H9 (cell line): Measurements from ENCODE around the gene KMT2C. TPM values are rescaled to one million over a fixed set of nuclear protein-coding genes. Genes with fewer than 3 reads are reported as not detected.

ENCODE experiments used
- DNase-seq: peaks from one replicate; pipeline ENCODE4 v3.0.0-alpha.2; 2017
- H2AFZ ChIP-seq: one replicate; pipeline ENCODE4 v1.6.1; 2013; ENCODE audit warnings: mild to moderate bottlenecking, low read length, control low read depth, moderate library complexity
- H2AK5ac ChIP-seq: 2 replicates; pipeline ENCODE4 v1.6.1; 2013; ENCODE audit warnings: low read length, control low read depth, mixed read lengths; ENCODE audit not compliant: insufficient read length
- H2BK120ac ChIP-seq: one replicate; pipeline ENCODE4 v1.6.1; 2013; ENCODE audit warnings: low read depth, mild to moderate bottlenecking, low read length, control low read depth, inconsistent platforms; ENCODE audit not compliant: poor library complexity, severe bottlenecking
- H2BK12ac ChIP-seq: 2 replicates; pipeline ENCODE4 v1.6.1; 2013; ENCODE audit warnings: low read length, control low read depth, mixed read lengths, low read depth; ENCODE audit not compliant: insufficient read length
- H2BK15ac ChIP-seq: 2 replicates; pipeline ENCODE4 v1.6.1; 2013; ENCODE audit warnings: low read depth, low read length, control low read depth
- H2BK20ac ChIP-seq: one replicate; pipeline ENCODE4 v1.6.1; 2013; ENCODE audit warnings: low read depth, mild to moderate bottlenecking, low read length, control low read depth, inconsistent platforms; ENCODE audit not compliant: poor library complexity, severe bottlenecking
- H2BK5ac ChIP-seq: 2 replicates; pipeline ENCODE4 v1.6.1; 2013; ENCODE audit warnings: low read length, control low read depth, mixed read lengths; ENCODE audit not compliant: insufficient read length
- H3K14ac ChIP-seq: 2 replicates; pipeline ENCODE4 v1.6.1; 2013; ENCODE audit warnings: low read length, control low read depth; ENCODE audit not compliant: insufficient read depth
- H3K18ac ChIP-seq: 2 replicates; pipeline ENCODE4 v1.6.1; 2013; ENCODE audit warnings: low read depth, mild to moderate bottlenecking, mixed read lengths, low read length, control low read depth; ENCODE audit not compliant: insufficient read length
- H3K23ac ChIP-seq: 2 replicates; pipeline ENCODE4 v1.6.1; 2013; ENCODE audit warnings: low read length, control low read depth, mixed read lengths, low read depth; ENCODE audit not compliant: insufficient read length
- H3K23me2 ChIP-seq: 2 replicates; pipeline ENCODE4 v1.6.1; 2013; ENCODE audit warnings: low read depth, mild to moderate bottlenecking, mixed read lengths, low read length, control low read depth; ENCODE audit not compliant: insufficient read length, poor library complexity, severe bottlenecking
- H3K27ac ChIP-seq: 2 replicates; pipeline ENCODE4 v1.5.1; 2013; ENCODE audit warnings: low read length, control low read depth, mixed read lengths, low read depth; ENCODE audit not compliant: insufficient read length
- H3K27me3 ChIP-seq: 2 replicates; pipeline ENCODE4 v1.6.1; 2013; ENCODE audit warnings: low read length, control low read depth, inconsistent platforms; ENCODE audit not compliant: insufficient read depth
- H3K4ac ChIP-seq: 2 replicates; pipeline ENCODE4 v1.6.1; 2013; ENCODE audit warnings: low read depth, mild to moderate bottlenecking, control low read depth, inconsistent platforms, low read length, moderate library complexity
- H3K4me1 ChIP-seq: 2 replicates; pipeline ENCODE4 v1.6.1; 2013; ENCODE audit warnings: low read length, control low read depth, inconsistent platforms; ENCODE audit not compliant: insufficient read depth
- H3K4me2 ChIP-seq: 2 replicates; pipeline ENCODE4 v1.6.1; 2013; ENCODE audit warnings: low read length, control low read depth, mixed read lengths; ENCODE audit not compliant: insufficient read length, insufficient read depth
- H3K56ac ChIP-seq: 2 replicates; pipeline ENCODE4 v1.6.1; 2013; ENCODE audit warnings: low read depth, mild to moderate bottlenecking, mixed read lengths, low read length, control low read depth; ENCODE audit not compliant: insufficient read length
- H3K79me1 ChIP-seq: 2 replicates; pipeline ENCODE4 v1.6.1; 2013; ENCODE audit warnings: low read depth, mild to moderate bottlenecking, moderate library complexity, low read length, control low read depth, inconsistent platforms; ENCODE audit not compliant: insufficient read depth, poor library complexity, severe bottlenecking
- H3K79me2 ChIP-seq: 2 replicates; pipeline ENCODE4 v1.6.1; 2013; ENCODE audit warnings: low read length, control low read depth, inconsistent platforms; ENCODE audit not compliant: insufficient read depth
- H3K9ac ChIP-seq: 2 replicates; pipeline ENCODE4 v1.6.1; 2013; ENCODE audit warnings: low read length, control low read depth, mixed read lengths; ENCODE audit not compliant: insufficient read length; ENCODE audit errors: extremely low read depth
- H3K9me3 ChIP-seq: one replicate; pipeline ENCODE4 v1.6.1; 2013; ENCODE audit warnings: low read depth, low read length, inconsistent platforms; ENCODE audit not compliant: control insufficient read depth
- H3T11ph ChIP-seq: one replicate; pipeline ENCODE4 v1.6.1; 2013; ENCODE audit warnings: mild to moderate bottlenecking, low read length, control low read depth, inconsistent platforms
- H4K20me1 ChIP-seq: one replicate; pipeline ENCODE4 v1.6.1; 2013; ENCODE audit not compliant: control insufficient read depth, insufficient read length, insufficient read depth
- H4K5ac ChIP-seq: 2 replicates; pipeline ENCODE4 v1.6.1; 2013; ENCODE audit warnings: low read depth, mild to moderate bottlenecking, mixed read lengths, low read length, control low read depth; ENCODE audit not compliant: insufficient read length
- H4K8ac ChIP-seq: replicated peaks from 2 replicates; pipeline ENCODE4 v1.6.1; 2013; ENCODE audit warnings: low read length, control low read depth, mixed read lengths, low read depth; ENCODE audit not compliant: insufficient read length
- H4K91ac ChIP-seq: 2 replicates; pipeline ENCODE4 v1.6.1; 2013; ENCODE audit warnings: low read depth, mild to moderate bottlenecking, moderate library complexity, mixed read lengths, low read length, control low read depth; ENCODE audit not compliant: insufficient read length
- H3K27ac Mint-ChIP-seq, 3 experiments: 2 replicates in 2 of 3; 3 replicates in 1 of 3; pipeline ENCODE4 v1.8.0; 2020 to 2021; ENCODE audit warnings: mixed read lengths in 3 of 3, mild to moderate bottlenecking in 1 of 3, moderate library complexity in 1 of 3
- H3K27me3 Mint-ChIP-seq: 2 replicates; pipeline ENCODE4 v1.8.0; 2021; ENCODE audit warnings: low read depth, mild to moderate bottlenecking, moderate library complexity, mixed read lengths
- H3K36me3 Mint-ChIP-seq, 3 experiments: 2 replicates in 2 of 3; 3 replicates in 1 of 3; pipeline ENCODE4 v1.8.0; 2020 to 2021; ENCODE audit warnings: low read depth in 3 of 3, mixed read lengths in 3 of 3; ENCODE audit not compliant: insufficient read depth in 1 of 3
- H3K4me1 Mint-ChIP-seq, 2 experiments: 2 replicates each; pipeline ENCODE4 v1.8.0; 2020; ENCODE audit warnings: mixed read lengths in 2 of 2
- H3K4me3 Mint-ChIP-seq, 2 experiments: 2 replicates in 1 of 2; 3 replicates in 1 of 2; pipeline ENCODE4 v1.8.0; 2020 to 2021; ENCODE audit warnings: mild to moderate bottlenecking in 2 of 2, mixed read lengths in 2 of 2, moderate library complexity in 1 of 2
- H3K9me3 Mint-ChIP-seq, 2 experiments: 2 replicates in 1 of 2; 3 replicates in 1 of 2; pipeline ENCODE4 v1.8.0; 2020; ENCODE audit warnings: mild to moderate bottlenecking in 2 of 2, mixed read lengths in 2 of 2, moderate library complexity in 1 of 2
- WGBS: extraction: QIAGEN DNeasy Blood & Tissue Kit; methylation state at CpG from one replicate; pipeline ENCODE4 v1.1.7; 2013; ENCODE audit warnings: missing lambda C conversion rate, low lambda C conversion rate, mixed read lengths; ENCODE audit not compliant: insufficient read length; ENCODE audit errors: extremely low coverage; 5-methylcytosine and 5-hydroxymethylcytosine counted together
- total RNA-seq: library from RNA; stranded (reverse); gene quantifications from 2 replicates; pipeline ENCODE4 v1.2.1, GENCODE V29; 2021
- TF ChIP-seq, protein P1 (sequence below): fragments of 200-600 bp; sonication (generic); conservative IDR thresholded peaks from 3 replicates; pipeline ENCODE4 v1.8.0; 2021; ENCODE audit warnings: antibody characterized with exemption, mild to moderate bottlenecking

Gene KMT2C
- total RNA-seq, 1 experiment from 2014 or later, result 32.2 TPM

DNA sequence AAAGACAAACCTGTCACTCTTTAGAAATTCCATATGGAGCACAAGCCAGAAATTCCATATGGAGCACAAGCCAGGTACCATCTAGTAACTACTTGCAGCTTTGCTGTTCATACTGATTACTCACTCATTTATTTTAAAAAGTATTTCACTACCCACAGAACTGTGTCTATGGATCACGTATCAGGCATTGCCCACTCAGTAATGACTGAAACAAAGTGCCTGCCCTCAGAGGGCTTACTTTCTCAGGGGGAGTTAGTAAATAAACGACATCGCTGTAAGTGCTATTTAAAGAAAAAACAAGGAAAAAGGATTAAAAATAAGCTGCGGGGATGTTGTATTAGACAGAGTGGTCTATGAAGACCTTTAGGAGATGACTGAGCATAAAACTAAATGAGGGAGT is 239.4 kb downstream of the KMT2C start:
- H3K9ac ChIP-seq, result no peak overlapping the region
- Mint-ChIP-seq H3K9me3 (no peaks in the 10 kb centered on the region), H3K27me3 (no peaks in the 10 kb centered on the region), H3K4me1 (no peaks in the 10 kb centered on the region), H3K36me3 (peaks cover 7 to 43% (median 24%) of the 10 kb centered on the region in 3 experiments; a peak in 6 of 7 replicates), H3K27ac (no peak overlapping the region), H3K4me3 (no peak overlapping the region)
- H4K20me1 ChIP-seq, result no peaks in the 10 kb centered on the region
- no peak overlapping the region for H2AK5ac ChIP-seq
- no peak overlapping the region for H2BK20ac ChIP-seq
- no peaks in the 10 kb centered on the region for H3K23me2 ChIP-seq
- no CpG with 5 or more reads among the region's 4 CpGs for WGBS
- H3K18ac ChIP-seq, result no peak overlapping the region
- no peaks in the 10 kb centered on the region for H3K79me2 ChIP-seq
- H4K8ac ChIP-seq, result no peak overlapping the region
- no peaks in the 10 kb centered on the region for H3K4me1 ChIP-seq
- no peak overlapping the region for H3K14ac ChIP-seq
- H2BK15ac ChIP-seq, result no peak overlapping the region
- no peaks in the 10 kb centered on the region for H3K79me1 ChIP-seq
- H3K27ac ChIP-seq, result no peak overlapping the region
- no peaks in the 10 kb centered on the region for H3K27me3 ChIP-seq
- H4K5ac ChIP-seq, result no peak overlapping the region
- no peak overlapping the region for H4K91ac ChIP-seq
- no peak overlapping the region for H3T11ph ChIP-seq
- no peak overlapping the region for H2BK120ac ChIP-seq
- H3K4ac ChIP-seq, result no peak overlapping the region
- H3K9me3 ChIP-seq, result no peaks in the 10 kb centered on the region
- H3K4me2 ChIP-seq, result no peak overlapping the region
- H2BK5ac ChIP-seq, result no peak overlapping the region
- TF ChIP-seq, protein P1, sequence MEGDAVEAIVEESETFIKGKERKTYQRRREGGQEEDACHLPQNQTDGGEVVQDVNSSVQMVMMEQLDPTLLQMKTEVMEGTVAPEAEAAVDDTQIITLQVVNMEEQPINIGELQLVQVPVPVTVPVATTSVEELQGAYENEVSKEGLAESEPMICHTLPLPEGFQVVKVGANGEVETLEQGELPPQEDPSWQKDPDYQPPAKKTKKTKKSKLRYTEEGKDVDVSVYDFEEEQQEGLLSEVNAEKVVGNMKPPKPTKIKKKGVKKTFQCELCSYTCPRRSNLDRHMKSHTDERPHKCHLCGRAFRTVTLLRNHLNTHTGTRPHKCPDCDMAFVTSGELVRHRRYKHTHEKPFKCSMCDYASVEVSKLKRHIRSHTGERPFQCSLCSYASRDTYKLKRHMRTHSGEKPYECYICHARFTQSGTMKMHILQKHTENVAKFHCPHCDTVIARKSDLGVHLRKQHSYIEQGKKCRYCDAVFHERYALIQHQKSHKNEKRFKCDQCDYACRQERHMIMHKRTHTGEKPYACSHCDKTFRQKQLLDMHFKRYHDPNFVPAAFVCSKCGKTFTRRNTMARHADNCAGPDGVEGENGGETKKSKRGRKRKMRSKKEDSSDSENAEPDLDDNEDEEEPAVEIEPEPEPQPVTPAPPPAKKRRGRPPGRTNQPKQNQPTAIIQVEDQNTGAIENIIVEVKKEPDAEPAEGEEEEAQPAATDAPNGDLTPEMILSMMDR, result no peak
- DNase-seq, result no peak
- H2BK12ac ChIP-seq, result no peak overlapping the region
- H3K56ac ChIP-seq, result no peak overlapping the region
- no peak overlapping the region for H2AFZ ChIP-seq
- no peak overlapping the region for H3K23ac ChIP-seq
